ENCODE measurements around the gene RBM24.

GRCh38 chr6:17251953-17252352 is 29.2 kb upstream of the RBM24 start:
- TF ChIP-seq CTCF (IDR thresholded peaks at IDR 0.05) (no peak), POLR2A (IDR thresholded peaks at IDR 0.05) (no peak)

Measured in thyroid gland (tissue), 4 donors.